Measurements from ENCODE around the gene GAPDHS. TPM values are rescaled to one million over a fixed set of nuclear protein-coding genes. Genes with fewer than 3 reads are reported as not detected.

Gene GAPDHS
- polyA plus RNA-seq, 1 of the 3 experiments (the other 2 are of a cell fraction), result not detected

DNA sequence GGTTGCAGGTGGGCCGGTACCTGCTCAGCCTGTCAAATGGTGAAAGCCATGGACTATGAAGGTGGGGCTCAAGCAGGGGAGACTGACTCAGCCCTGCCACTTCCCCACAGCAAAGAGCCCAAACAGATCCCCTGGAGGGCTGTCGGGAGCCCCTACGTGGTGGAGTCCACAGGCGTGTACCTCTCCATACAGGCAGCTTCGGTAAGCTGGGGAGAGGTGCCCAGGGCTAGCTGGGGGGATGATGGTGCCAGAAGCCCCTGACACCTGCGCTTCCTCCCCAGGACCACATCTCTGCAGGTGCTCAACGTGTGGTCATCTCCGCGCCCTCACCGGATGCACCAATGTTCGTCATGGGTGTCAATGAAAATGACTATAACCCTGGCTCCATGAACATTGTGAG lies 9.0 kb downstream of the GAPDHS start:
- H2AFZ ChIP-seq (ENCODE audit: low read depth), result no peak overlapping the region

More for the DNA sequence above, 9.0 kb downstream of the GAPDHS start:
- Histone ChIP-seq H3K4me2 (no peak overlapping the region), H3K9me2 (no peaks in the 10 kb centered on the region), H3F3A (replicated peaks; ENCODE audit: insufficient read depth) (no peaks in the 10 kb centered on the region), H3K4me3 (ENCODE audit: low read depth in 2 of 2, low read length in 1 of 2) (no peak overlapping the region), H4K20me1 (ENCODE audit: insufficient read depth) (no peaks in the 10 kb centered on the region), H3K9ac (no peak overlapping the region), H3K4me1 (ENCODE audit: control insufficient read depth in 1 of 2, insufficient read depth in 2 of 2, low read depth in 1 of 2, low read length in 1 of 2) (peaks cover 5 to 17% of the 10 kb centered on the region in 2 experiments; a peak in 2 of 4 replicates), H3K79me2 (ENCODE audit: insufficient read depth) (peaks cover 30% of the 10 kb centered on the region), H3K27me3 (ENCODE audit: insufficient read depth) (no peaks in the 10 kb centered on the region), H3K36me3 (replicated peaks in 1 of 2; ENCODE audit: control insufficient read depth in 1 of 2, insufficient read depth in 2 of 2, low read length in 1 of 2) (peaks cover 0 to 8% of the 10 kb centered on the region in 2 experiments), H3K9me3 (no peaks in the 10 kb centered on the region), H3K27ac (ENCODE audit: low read depth in 2 of 2, low read length in 1 of 2) (no peak overlapping the region)
- WGBS (ENCODE audit: low lambda C conversion rate), result 98% methylated on average over 9 of the region's 11 CpGs
- no peak for DNase-seq
- ChIA-PET CTCF (interaction anchor here (3.6 kb wide), 1 partner anchor 32 kb away, joined by 20 read pairs; no protein-coding TSS in a partner anchor), POLR2A (no interaction called here)
- TF ChIP-seq, protein P1, sequence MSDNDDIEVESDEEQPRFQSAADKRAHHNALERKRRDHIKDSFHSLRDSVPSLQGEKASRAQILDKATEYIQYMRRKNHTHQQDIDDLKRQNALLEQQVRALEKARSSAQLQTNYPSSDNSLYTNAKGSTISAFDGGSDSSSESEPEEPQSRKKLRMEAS (IDR thresholded peaks at IDR 0.05; ENCODE audit: low read depth), result no peak
- TF ChIP-seq JUND (IDR thresholded peaks at IDR 0.05) (no peak), TCF12 (IDR thresholded peaks at IDR 0.05) (no peak), RAD21 (IDR thresholded peaks at IDR 0.05; ENCODE audit: low read length) (no peak), FOXJ3 (CRISPR knock-in tag; IDR thresholded peaks at IDR 0.05) (no peak), RXRA (IDR thresholded peaks at IDR 0.05; ENCODE audit: borderline replicate concordance, low read depth) (no peak), RCOR1 (IDR thresholded peaks at IDR 0.05; ENCODE audit: low read length) (no peak), SIN3A (IDR thresholded peaks at IDR 0.05; ENCODE audit: borderline replicate concordance, low read depth, low read length) (no peak), TEAD4 (IDR thresholded peaks at IDR 0.05; ENCODE audit: borderline replicate concordance, insufficient read depth) (no peak), EP300 (IDR thresholded peaks at IDR 0.05; ENCODE audit: borderline replicate concordance in 1 of 2, low read depth in 1 of 2, low read length in 1 of 2) (no peak), EZH2phosphoT487 (IDR thresholded peaks at IDR 0.05; ENCODE audit: borderline replicate concordance, low read depth) (no peak)
- TF ChIP-seq, protein P2, sequence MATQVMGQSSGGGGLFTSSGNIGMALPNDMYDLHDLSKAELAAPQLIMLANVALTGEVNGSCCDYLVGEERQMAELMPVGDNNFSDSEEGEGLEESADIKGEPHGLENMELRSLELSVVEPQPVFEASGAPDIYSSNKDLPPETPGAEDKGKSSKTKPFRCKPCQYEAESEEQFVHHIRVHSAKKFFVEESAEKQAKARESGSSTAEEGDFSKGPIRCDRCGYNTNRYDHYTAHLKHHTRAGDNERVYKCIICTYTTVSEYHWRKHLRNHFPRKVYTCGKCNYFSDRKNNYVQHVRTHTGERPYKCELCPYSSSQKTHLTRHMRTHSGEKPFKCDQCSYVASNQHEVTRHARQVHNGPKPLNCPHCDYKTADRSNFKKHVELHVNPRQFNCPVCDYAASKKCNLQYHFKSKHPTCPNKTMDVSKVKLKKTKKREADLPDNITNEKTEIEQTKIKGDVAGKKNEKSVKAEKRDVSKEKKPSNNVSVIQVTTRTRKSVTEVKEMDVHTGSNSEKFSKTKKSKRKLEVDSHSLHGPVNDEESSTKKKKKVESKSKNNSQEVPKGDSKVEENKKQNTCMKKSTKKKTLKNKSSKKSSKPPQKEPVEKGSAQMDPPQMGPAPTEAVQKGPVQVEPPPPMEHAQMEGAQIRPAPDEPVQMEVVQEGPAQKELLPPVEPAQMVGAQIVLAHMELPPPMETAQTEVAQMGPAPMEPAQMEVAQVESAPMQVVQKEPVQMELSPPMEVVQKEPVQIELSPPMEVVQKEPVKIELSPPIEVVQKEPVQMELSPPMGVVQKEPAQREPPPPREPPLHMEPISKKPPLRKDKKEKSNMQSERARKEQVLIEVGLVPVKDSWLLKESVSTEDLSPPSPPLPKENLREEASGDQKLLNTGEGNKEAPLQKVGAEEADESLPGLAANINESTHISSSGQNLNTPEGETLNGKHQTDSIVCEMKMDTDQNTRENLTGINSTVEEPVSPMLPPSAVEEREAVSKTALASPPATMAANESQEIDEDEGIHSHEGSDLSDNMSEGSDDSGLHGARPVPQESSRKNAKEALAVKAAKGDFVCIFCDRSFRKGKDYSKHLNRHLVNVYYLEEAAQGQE (IDR thresholded peaks at IDR 0.05; ENCODE audit: low read depth, low read length), result no peak
- TF ChIP-seq, protein P3, sequence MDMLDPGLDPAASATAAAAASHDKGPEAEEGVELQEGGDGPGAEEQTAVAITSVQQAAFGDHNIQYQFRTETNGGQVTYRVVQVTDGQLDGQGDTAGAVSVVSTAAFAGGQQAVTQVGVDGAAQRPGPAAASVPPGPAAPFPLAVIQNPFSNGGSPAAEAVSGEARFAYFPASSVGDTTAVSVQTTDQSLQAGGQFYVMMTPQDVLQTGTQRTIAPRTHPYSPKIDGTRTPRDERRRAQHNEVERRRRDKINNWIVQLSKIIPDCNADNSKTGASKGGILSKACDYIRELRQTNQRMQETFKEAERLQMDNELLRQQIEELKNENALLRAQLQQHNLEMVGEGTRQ (IDR thresholded peaks at IDR 0.05; ENCODE audit: borderline replicate concordance, low read depth, low read length), result no peak
- TF ChIP-seq, protein P4, sequence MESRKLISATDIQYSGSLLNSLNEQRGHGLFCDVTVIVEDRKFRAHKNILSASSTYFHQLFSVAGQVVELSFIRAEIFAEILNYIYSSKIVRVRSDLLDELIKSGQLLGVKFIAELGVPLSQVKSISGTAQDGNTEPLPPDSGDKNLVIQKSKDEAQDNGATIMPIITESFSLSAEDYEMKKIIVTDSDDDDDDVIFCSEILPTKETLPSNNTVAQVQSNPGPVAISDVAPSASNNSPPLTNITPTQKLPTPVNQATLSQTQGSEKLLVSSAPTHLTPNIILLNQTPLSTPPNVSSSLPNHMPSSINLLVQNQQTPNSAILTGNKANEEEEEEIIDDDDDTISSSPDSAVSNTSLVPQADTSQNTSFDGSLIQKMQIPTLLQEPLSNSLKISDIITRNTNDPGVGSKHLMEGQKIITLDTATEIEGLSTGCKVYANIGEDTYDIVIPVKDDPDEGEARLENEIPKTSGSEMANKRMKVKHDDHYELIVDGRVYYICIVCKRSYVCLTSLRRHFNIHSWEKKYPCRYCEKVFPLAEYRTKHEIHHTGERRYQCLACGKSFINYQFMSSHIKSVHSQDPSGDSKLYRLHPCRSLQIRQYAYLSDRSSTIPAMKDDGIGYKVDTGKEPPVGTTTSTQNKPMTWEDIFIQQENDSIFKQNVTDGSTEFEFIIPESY (IDR thresholded peaks at IDR 0.05; ENCODE audit: borderline replicate concordance, low read depth), result no peak
